Stomach (tissue), 9 donors: ENCODE results near the gene CENPO. TPM values are rescaled to one million over a fixed set of nuclear protein-coding genes. Genes with fewer than 3 reads are reported as not detected.
"Not testable (repeated sequence)": the region's sequence is repeated elsewhere in the genome, so short reads cannot be mapped to it uniquely, and the experiment has no call there.

Experiments used
- DNase-seq, 2 donors: peaks; one replicate each; pipeline versions ENCODE4 v3.0.0 to v3.0.0-alpha.2; 2013 to 2019
- H3K27ac ChIP-seq, 5 donors: fragments of 200-600 bp in 4 of 5; sonication (generic) in 4 of 5; one replicate each; pipeline ENCODE4 v1.5.1; 2013 to 2019; ENCODE audit warnings: mild to moderate bottlenecking in 1 of 5, moderate library complexity in 1 of 5
- H3K27me3 ChIP-seq, 3 donors: fragments of 200-600 bp; sonication (generic); one replicate each; pipeline ENCODE4 v1.5.1; 2017 to 2019; ENCODE audit warnings: mixed run types in 1 of 3
- H3K36me3 ChIP-seq, 4 donors: fragments of 200-600 bp; sonication (generic); 1 replicate in 3 of 4; 2 replicates in 1 of 4; pipeline ENCODE4 v1.5.1; 2016 to 2019
- H3K4me1 ChIP-seq, 4 donors: fragments of 200-600 bp; sonication (generic); one replicate each; pipeline ENCODE4 v1.5.1; 2016 to 2019
- H3K4me3 ChIP-seq, 4 donors: fragments of 200-600 bp; sonication (generic) in 3 of 4; one replicate each; pipeline ENCODE4 v1.5.1; 2016 to 2019; ENCODE audit warnings: mild to moderate bottlenecking in 1 of 4
- H3K9me3 ChIP-seq, 4 donors: fragments of 200-600 bp; sonication (generic); one replicate each; pipeline ENCODE4 v1.5.1; 2016 to 2019
- EP300 ChIP-seq: sonication (generic); formaldehyde crosslinking; IDR thresholded peaks from one replicate; pipeline ENCODE4 v1.6.1; 2017; ENCODE audit warnings: antibody characterized with exemption
- POLR2A ChIP-seq, 4 donors: fragments of 450-650 bp; IDR thresholded peaks; one replicate each; pipeline ENCODE4 v1.6.1; 2016; ENCODE audit warnings: antibody characterized with exemption in 4 of 4, control low read depth in 2 of 4, mild to moderate bottlenecking in 1 of 4, moderate library complexity in 1 of 4
- POLR2AphosphoS5 ChIP-seq, 3 donors: sonication (generic); formaldehyde crosslinking; IDR thresholded peaks; one replicate each; pipeline ENCODE4 v1.6.1; 2016; ENCODE audit warnings: antibody characterized with exemption in 3 of 3
- WGBS, 5 donors: extraction: QIAGEN DNeasy Blood & Tissue Kit in 3 of 5; methylation state at CpG; one replicate each; pipeline versions ENCODE4 v1.1.5 to v1.1.7; 2013 to 2018; 5-methylcytosine and 5-hydroxymethylcytosine counted together
- intact Hi-C: fragments of 100-400 bp; cut with DNase I; formaldehyde crosslinking; loops from one replicate; pipeline ENCODE4 v1.15.1; 2023; ENCODE audit warnings: low total_unique reads
- polyA plus RNA-seq, 3 donors: library from polyadenylated mRNA; stranded (reverse); fragments of 200-250 nt; gene quantifications; one replicate each; pipeline ENCODE4 v1.2.3, GENCODE V29; 2013
- total RNA-seq, 5 donors: library from RNA; depleted of rRNA; stranded (reverse); fragments of >200 nt; gene quantifications; one replicate each; pipeline versions ENCODE4 v1.1.0 to v1.2.3, GENCODE V29; 2014 to 2016
- TF ChIP-seq, protein P1 (sequence below), 7 experiments: fragments of 450-650 bp in 4 of 7; fragments of 200-600 bp in 3 of 7; sonication (generic) in 3 of 7; IDR thresholded peaks; one replicate each; pipeline ENCODE4 v1.5.1; 2016 to 2019; ENCODE audit warnings: antibody characterized with exemption in 7 of 7, control low read depth in 2 of 7, mild to moderate bottlenecking in 1 of 7
- donor health status: healthy with polysubstance abuse.
- donor health status: Bipolar disorder and iron deficiency.
- donor health status: healthy.

CENPO gene
- total and polyA plus RNA-seq, 8 donors = 1.3 to 70.0 (median 5.0) TPM

DNA sequence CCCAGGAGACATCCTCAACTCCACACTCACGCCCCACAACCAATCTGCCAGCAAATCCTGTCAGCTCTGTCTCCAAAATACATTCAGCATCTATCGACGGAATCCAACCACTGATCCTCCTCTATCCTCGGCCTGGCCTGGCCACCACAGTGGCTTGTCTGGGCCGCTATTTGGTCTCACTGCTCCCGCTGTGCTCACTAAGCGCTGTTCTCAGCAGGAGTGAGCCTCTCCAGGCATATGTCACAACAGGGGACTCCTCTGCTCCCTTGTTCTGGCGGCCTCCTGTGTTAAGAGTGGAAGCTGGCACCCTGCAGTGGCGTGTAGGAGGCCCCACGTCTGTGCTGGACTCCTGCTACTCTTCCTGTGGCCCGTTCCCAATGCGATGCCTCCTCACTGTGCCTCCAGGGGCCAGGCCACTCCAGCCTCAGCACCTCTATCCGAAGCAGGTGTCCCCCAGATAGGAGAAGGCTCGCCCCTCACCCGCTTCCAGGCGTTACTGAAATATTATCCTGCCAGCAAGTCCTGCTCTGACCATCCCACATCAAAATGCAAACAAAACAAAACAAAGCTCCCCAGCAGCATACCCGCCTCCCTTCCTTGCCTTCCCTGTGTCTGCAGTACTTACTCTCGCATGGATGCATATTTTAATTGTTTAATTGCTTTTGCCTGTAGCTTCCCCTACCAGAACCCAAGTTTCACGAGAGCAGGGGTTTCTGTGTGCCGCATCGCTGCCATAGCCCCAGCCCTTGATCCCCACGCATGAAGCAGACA is 39.9 kb downstream of the CENPO start:
- no peak for TF ChIP-seq POLR2AphosphoS5 (IDR thresholded peaks at IDR 0.05)
- TF ChIP-seq EP300 = no peak
- TF ChIP-seq POLR2A (IDR thresholded peaks at IDR 0.05) = no peak
- TF ChIP-seq, protein P1, sequence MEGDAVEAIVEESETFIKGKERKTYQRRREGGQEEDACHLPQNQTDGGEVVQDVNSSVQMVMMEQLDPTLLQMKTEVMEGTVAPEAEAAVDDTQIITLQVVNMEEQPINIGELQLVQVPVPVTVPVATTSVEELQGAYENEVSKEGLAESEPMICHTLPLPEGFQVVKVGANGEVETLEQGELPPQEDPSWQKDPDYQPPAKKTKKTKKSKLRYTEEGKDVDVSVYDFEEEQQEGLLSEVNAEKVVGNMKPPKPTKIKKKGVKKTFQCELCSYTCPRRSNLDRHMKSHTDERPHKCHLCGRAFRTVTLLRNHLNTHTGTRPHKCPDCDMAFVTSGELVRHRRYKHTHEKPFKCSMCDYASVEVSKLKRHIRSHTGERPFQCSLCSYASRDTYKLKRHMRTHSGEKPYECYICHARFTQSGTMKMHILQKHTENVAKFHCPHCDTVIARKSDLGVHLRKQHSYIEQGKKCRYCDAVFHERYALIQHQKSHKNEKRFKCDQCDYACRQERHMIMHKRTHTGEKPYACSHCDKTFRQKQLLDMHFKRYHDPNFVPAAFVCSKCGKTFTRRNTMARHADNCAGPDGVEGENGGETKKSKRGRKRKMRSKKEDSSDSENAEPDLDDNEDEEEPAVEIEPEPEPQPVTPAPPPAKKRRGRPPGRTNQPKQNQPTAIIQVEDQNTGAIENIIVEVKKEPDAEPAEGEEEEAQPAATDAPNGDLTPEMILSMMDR (IDR thresholded peaks at IDR 0.05) = no peak
- Histone ChIP-seq H3K27me3 (no peaks in the 10 kb centered on the region), H3K36me3 (peaks cover 0 to 62% (median 53%) of the 10 kb centered on the region in 4 donors), H3K4me3 (no peak overlapping the region), H3K4me1 (peaks cover 0 to under 1% (median 0%) of the 10 kb centered on the region in 4 donors), H3K9me3 (no peaks in the 10 kb centered on the region), H3K27ac (no peak overlapping the region)
- no peak for DNase-seq
- intact Hi-C loops = no loop called here
- whole genome bisulfite sequencing, 5 donors = 81 to 90% (median 83%) methylated on average over 21 to 22 of the region's 22 CpGs

DNA sequence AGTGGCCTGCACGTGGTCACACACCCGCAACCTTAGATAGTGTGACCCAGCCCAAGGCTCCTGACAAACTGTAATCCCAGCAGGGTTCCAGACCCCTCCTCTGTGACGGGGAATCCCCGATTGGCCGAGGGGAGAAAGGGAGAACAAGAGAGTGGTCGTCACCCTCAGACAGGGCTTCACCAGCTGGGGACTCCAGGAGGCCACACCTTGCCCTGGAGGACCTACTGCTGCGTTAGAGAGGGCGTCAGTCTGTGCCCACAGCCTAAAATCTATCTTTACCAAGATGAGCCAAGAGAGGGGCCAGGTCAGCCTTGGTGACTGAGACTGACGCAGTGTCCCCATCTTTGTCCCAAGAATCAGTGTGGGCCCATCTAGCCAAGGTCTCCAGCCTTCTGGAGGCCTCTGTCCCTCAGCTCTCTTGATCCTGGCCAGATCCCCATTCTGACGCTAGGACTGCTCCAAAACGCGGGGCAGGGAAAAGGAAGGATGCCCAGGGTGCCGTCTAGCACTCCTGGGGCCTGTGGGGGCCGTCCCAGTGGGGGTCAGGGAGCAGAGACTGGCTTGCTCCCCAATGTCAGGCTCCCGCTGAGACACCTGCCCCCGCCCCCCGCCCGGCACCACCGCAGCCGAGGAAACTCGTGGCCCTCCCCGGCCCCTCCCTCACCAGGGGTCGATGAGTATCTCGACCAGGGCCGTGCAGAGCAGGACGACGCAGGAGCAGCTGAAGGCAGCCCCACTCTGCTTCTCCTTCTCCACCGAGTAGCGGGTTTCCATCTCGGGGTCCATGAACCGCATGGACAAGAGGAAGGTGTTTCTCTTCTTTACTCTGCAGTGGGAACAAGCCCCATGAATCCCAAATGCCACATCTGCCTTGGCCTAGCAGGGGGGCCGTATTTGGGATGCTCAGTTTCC is 40.9 kb downstream of the CENPO start:
- Histone ChIP-seq H3K27me3 (no peaks in the 10 kb centered on the region), H3K4me3 (no peak overlapping the region), H3K4me1 (no peaks in the 10 kb centered on the region), H3K27ac (no peak overlapping the region), H3K9me3 (no peaks in the 10 kb centered on the region), H3K36me3 (peaks cover 0 to 70% (median 60%) of the 10 kb centered on the region in 4 donors)
- intact Hi-C loops = no loop called here
- WGBS, 5 donors = 92 to 94% (median 93%) methylated on average over 24 to 32 of the region's 32 CpGs
- TF ChIP-seq POLR2A (IDR thresholded peaks at IDR 0.05) = no peak
- no peak for TF ChIP-seq EP300
- TF ChIP-seq, protein P1 (IDR thresholded peaks at IDR 0.05) = no peak
- DNase-seq = no peak

DNA sequence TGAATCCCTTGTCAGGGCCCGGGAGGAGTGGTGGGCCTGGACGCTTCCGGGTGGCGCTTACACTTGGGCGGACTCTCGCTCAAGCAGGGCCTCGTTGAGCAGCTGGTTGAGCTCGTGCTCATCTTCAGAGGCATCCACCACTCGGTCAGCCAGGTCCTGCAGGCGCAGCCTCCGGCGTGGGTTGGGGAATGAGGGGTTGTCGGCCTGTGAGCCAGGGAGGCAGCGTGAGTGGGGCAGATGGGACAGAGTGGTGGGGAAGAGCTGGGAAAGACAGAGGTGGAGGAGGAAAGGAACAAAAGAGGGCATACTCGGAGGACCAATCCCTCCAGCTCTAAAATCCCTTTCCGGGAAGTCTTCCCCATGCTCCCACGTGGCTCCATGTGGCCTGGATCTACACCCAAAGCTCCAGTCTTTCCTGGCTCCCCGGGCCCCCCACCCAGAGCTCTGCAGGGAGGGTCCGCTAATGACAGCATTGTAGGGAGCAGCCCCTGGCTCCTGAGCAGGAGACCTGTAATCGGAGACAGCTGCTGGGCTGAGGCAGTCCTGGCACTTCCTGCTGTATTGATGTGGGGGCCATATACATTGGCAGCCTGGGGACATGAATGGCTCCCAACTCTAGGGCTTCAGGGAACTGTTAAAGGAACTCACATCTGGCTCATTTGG is 41.6 kb downstream of the CENPO start:
- WGBS, 5 donors = 93 to 98% (median 95%) methylated on average over 20 of the region's 20 CpGs
- Histone ChIP-seq H3K9me3 (no peaks in the 10 kb centered on the region), H3K27me3 (no peaks in the 10 kb centered on the region), H3K36me3 (peaks cover 0 to 77% (median 67%) of the 10 kb centered on the region in 4 donors), H3K4me3 (no peak overlapping the region), H3K27ac (no peak overlapping the region), H3K4me1 (no peaks in the 10 kb centered on the region)
- TF ChIP-seq POLR2A (IDR thresholded peaks at IDR 0.05) (no peak), POLR2AphosphoS5 (IDR thresholded peaks at IDR 0.05) (no peak), EP300 (no peak)
- TF ChIP-seq, protein P1 (IDR thresholded peaks at IDR 0.05) = no peak
- intact Hi-C loops = no loop called here
- no peak for DNase-seq

DNA sequence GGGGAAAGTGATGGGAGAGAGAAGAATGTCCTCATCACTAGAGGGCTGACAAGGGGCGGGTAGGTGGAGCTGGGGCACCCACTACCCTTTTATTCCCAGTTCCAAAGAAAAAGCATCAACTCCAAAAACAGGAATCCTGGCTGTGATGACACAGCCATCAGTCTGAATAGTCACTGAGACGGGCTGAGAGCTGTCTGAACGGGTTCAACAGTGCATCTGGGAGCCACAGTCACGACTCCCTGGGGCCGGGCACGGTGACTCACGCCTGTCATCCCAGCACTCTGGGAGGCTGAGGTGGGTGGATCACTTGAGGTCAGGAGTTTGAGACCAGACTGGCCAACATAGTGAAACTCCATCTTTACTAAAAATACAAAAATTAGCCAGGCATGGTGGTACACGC is 42.2 kb downstream of the CENPO start:
- H3K4me1 ChIP-seq, H3K27me3 ChIP-seq, intact Hi-C loops, H3K27ac ChIP-seq, H3K9me3 ChIP-seq, H3K4me3 ChIP-seq, DNase-seq: not testable (repeated sequence)
- peaks cover 0 to 80% (median 70%) of the 10 kb centered on the region in 4 donors for H3K36me3 ChIP-seq
- 88 to 100% (median 92%) methylated on average over 8 of the region's 8 CpGs for WGBS, 5 donors
